GM19025 (cell line): ENCODE data around the gene ZACN.
A peak's percentile ranks its signal among the peaks of the same experiment; 100 is the strongest.
"Not testable (repeated sequence)": the region's sequence is repeated elsewhere in the genome, so short reads cannot be mapped to it uniquely, and the experiment has no call there.

Experiments used
- ATAC-seq: cut with Tn5 transposase; IDR thresholded peaks from one replicate; pipeline ENCODE4 v1.9.1; 2021; ENCODE audit warnings: mild to moderate bottlenecking, low read depth, moderate library complexity; ENCODE audit not compliant: unreplicated experiment

ZACN gene

DNA sequence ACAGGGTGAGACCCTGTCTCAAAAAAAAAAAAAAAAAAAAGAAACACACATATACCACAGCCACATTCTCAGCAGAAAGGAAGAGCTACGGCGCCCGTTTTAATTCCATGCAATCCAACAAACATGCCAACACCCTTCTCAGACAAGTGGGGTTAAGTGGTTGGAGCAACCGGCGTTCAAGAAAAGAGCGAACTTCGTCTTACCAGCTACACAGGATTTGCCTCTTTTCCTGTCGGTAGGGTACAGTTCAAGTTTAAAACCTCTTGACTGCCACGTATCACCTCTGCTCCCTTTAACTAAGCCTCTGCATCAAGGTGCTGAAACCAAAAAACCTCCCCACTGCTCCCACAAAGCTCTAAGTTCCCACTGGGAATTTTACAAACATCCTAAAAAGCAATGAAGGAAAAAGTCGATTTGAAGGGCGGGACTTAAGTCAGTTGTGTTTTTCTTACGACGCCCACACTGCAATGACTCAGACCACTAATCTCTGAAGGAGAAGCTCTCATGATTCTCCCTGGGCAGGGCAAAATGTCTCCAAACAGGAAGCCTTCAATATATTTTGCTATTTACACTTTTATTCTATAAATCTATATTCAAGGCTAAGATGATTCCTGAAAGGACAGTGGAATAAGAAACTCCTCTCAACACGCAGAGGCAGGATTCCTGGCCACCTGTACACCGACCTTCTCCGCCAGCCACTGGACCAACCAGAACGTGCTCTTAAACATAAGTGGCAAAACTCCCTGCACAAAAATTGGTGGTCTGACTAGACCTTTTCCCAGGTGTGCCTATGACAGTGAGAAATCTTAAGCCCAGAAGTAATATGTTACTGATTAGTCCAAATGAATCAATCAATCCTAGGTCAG lies 25.5 kb upstream of the ZACN start:
- no peak for ATAC-seq

DNA sequence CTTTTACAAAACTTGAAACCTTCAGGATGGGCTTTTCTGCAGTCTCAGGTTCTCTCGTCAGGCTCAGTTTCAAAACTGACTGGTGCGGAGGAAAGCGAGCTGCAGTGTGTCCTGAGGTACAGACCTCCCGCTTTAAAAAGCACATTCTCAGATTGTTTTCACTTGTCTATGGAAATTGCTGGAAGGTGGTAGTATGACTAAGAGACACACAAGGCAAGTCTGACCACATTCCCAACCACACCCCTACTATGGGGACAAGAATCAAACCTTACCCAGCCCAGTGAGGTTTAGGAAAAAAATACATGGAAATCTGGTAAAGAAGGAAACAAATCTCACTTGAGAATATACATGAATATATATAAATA lies 24.9 kb upstream of the ZACN start:
- no peak for ATAC-seq

DNA sequence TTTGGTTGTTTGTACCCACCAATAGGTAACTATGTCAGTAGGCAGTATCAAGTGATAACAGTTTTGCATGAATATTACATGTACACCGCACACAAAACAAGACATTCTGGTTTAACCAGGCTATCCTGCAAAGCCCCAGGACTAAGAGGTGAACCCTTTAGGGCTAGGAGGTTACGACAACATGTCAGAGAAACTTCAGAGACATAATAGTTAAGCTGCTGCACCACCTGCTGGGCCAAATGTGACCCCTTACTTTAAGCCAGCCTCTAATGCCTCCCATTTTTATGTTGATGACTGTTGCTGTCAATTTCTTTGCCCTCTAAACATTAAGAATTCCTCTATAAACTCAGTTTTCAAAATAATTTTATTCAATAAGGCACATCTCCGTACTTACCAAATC lies 22.1 kb upstream of the ZACN start:
- no peak for ATAC-seq

DNA sequence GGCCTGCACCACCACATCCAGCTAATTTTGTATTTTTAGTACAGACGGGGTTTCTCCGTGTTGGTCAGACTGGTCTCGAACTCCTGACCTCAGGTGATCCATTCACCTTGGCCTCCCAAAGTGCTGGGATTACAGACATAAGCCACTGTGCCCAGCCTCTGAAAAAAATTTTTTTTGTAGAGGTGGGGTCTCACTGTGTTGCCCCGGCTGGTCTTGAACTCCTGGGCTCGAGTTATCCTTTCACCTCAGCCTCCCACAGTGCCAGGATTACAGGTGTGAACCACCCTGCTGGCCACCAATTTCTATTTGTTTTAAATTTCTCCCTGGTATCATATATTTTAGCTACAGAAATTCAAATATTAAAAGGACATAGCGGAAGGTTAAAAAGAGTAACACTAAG lies 20.7 kb upstream of the ZACN start:
- not testable (repeated sequence) for ATAC-seq

DNA sequence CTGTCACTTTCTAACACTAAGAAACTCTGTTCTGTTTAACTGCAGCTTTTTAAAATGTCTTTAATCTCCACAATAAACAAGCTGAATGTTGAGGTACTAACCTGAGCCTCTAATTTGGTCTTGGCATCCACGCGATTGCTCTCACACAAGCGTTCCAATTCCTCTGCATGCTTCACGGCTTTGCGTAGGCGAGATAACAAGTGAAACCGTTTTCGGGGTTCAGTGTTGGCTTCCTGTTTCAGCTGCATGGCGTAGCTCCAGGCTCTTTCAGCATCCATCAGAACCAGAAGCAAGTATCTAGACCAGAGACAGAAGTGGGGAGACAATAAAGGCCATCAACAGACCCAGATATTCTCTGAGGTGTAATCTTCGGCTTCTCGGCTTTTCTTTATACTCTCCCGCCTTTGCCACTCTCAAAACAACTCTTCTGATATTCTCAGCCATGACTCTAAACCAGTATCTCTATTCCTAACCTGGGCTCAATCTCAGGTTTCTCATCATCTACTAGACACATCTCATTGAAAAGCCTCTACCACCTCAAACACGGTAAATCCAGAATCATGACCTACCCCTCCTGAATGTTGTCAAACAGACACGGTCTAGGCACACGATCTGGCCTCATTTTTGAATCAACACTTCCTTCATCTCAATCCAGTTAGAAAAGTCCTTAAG lies 15.0 kb upstream of the ZACN start:
- ATAC-seq = no peak

DNA sequence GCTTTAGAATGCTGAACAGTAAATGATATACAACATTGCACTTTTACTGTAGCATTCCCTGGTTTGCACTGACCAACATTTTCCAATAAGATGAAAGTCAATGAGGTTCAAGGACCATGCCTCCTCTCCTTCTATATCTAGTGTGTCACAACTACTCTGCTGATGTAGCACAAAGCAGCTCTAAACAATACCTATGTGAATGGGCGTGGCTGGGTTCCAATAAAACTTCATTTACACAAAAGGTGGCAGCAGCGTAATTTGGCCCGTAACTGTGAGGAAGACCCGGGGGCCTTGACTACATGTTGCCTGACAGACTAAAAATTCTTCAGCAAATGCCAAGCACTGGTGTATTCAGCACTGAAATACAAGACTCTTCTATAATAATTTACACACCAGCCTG lies 13.2 kb upstream of the ZACN start:
- no peak for ATAC-seq

DNA sequence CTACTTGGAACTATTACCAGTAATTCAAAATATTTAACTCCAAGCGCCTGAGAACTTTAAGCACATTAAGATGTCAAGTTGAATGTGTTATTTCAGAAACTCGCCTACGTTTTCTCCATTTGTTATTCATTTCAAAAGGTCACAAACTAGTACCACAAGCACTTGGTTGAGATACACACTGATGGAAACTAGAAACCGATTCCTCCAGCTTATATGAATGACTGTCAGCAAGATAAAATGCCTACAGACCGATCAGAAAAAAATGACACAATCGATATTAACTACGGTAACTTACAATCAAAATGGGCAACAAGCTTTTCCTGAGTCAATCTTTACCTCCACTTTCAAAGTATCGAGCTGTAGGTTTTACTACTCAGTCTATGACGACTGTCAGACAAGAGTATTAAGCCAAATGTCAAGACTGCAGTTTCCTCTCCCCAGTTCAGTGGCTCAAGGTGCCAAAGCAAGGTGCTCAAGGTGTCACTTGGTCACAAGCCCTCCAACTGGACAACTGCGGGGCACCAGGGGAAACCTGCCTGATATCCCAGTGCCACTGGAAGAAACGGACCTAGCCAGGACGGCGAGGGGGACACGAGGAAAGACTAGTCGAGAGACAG lies 7.3 kb upstream of the ZACN start:
- ATAC-seq = no peak

DNA sequence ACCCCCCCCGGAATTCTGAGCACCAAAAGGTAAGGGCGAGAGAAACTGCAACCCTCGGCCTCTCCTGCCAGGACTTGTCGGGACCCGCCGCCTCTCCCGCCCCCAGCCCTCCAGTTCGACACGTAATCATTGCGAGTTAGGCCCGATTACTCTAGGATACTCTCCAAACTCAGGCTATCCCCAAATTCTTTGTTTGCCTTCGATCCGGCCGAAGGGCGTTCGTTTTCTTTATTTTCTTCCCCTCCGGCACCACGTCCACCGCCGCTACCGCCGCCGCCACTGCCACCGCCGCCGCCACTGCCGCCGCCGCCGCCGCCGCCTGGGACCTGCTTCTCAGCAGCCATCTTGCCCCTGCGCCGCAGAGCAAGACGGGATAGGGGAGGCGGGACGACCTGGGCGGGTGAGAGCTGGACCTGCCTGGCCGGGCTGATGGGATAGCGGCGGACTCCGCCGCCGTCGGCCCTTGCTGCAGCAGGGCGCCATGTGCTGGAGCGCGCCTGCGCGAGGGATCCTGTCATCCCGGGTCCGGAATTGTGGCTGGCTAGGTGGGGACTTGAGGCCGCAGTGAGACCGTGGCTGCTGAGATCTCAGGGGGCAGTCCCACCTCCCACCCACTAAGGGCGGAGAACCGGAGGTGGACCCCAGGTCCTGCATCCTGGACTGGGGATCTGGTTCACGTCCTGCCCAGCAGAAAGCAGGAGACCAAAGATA lies 6.7 kb upstream of the ZACN start, which contains the start of gene SRP68:
Gene SRP68 (minus strand): TSS at position 370 of the 711 bp plus-strand sequence. CDS start 26 bp downstream, at position 344.
- peak; percentile 91 for ATAC-seq

DNA sequence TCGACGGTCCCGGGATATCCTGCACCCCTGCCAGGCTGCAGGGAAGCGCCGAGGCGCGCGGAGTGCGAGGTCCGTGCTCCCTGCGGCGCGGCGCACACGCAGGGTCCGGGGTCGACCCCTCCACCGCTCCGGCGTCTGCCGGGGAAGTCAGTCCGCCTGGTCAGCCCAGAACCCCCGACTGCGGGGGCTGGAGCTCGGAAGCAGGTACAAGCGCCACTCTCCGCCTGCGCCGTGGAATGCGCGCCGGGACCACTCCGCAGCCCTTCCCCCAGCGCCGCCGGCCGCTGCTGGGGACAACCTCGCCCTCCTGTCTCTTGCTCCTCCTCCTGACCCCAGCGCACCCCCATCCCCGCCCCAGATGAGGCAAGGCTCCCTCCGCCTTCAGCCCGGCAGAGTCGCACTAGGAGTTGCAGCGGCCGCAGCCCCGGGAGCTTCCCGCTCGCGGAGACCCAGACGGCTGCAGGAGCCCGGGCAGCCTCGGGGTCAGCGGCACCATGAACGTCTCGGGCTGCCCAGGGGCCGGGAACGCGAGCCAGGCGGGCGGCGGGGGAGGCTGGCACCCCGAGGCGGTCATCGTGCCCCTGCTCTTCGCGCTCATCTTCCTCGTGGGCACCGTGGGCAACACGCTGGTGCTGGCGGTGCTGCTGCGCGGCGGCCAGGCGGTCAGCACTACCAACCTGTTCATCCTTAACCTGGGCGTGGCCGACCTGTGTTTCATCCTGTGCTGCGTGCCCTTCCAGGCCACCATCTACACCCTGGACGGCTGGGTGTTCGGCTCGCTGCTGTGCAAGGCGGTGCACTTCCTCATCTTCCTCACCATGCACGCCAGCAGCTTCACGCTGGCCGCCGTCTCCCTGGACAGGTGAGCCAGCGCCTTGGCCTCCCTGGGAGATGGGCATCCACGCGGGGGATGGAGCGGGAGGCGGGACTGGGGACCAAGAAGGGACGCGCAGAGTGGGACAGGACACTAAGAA lies 4.3 kb upstream of the ZACN start, which contains the start of gene GALR2:
Gene GALR2 (plus strand): TSS at position 392 of the 974 bp plus-strand sequence. CDS start 103 bp downstream, at position 495.
- no peak for ATAC-seq

DNA sequence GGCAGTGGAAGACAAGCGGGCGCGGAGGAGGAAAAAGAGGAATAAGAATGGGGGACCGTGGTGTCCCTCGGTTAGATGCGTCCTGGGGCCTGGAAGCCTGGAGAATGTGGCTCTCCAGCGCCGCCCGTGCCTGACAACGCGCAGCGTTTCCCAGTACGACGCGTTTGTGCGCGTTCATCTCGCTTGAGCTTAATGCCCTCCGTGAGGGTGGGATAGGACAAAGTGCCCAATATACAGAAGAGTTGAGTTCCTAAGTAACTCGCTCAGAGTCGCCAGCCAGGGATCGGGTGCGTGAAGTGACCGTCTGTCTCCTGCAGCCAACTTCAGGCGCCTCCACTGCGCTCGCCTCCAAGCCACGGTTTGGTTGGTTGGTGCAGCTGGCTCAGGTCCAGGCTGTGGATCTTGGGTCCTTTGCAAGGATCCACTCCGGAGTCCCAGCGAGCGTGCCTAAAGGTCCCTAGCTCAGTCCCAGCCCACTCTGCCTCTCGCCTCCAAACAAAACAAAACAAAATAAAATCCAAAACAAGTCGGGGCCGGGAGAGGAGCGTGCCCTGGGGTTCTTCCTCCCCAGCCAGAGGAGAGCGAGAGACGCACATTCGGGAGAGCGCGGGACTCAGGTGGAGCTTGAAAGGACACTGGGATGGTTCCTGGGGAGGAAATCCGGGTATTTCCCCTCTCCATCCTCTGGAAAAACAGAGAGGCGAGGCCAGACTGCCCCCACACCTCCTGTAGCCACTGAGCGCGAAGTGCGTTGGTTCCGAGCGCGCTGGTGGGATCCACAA lies 3.4 kb upstream of the ZACN start:
- ATAC-seq = no peak

DNA sequence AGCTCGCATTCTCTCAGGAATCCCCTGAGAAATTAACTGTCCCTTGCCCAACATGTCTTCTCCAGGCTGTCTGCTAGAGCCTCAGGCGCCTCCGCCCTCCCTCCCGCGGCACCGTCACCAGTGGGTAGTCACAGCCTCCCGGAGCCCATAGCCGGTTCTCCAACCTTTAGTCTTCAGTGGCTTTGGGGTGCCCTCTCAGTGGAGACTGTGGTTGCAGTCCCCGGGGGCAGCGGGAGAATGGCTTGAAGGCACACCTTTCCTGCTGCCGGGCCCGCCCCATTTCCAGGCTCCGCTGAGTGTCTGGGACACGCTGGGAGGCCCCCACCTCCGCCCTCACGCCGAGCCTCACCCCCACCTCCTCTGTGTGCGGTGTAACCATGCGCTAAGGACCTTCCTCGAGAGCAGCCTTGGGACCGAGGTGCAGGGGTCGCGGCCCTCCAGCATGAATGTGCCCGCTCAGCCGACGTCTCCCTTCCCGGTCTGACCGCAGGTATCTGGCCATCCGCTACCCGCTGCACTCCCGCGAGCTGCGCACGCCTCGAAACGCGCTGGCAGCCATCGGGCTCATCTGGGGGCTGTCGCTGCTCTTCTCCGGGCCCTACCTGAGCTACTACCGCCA lies 2.7 kb upstream of the ZACN start:
- ATAC-seq = no peak

DNA sequence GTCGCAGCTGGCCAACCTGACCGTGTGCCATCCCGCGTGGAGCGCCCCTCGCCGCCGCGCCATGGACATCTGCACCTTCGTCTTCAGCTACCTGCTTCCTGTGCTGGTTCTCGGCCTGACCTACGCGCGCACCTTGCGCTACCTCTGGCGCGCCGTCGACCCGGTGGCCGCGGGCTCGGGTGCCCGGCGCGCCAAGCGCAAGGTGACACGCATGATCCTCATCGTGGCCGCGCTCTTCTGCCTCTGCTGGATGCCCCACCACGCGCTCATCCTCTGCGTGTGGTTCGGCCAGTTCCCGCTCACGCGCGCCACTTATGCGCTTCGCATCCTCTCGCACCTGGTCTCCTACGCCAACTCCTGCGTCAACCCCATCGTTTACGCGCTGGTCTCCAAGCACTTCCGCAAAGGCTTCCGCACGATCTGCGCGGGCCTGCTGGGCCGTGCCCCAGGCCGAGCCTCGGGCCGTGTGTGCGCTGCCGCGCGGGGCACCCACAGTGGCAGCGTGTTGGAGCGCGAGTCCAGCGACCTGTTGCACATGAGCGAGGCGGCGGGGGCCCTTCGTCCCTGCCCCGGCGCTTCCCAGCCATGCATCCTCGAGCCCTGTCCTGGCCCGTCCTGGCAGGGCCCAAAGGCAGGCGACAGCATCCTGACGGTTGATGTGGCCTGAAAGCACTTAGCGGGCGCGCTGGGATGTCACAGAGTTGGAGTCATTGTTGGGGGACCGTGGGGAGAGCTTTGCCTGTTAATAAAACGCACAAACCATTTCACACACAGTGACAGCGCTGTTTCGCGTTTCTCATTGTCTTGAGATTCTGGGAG lies 2.0 kb upstream of the ZACN start:
- ATAC-seq = no peak

DNA sequence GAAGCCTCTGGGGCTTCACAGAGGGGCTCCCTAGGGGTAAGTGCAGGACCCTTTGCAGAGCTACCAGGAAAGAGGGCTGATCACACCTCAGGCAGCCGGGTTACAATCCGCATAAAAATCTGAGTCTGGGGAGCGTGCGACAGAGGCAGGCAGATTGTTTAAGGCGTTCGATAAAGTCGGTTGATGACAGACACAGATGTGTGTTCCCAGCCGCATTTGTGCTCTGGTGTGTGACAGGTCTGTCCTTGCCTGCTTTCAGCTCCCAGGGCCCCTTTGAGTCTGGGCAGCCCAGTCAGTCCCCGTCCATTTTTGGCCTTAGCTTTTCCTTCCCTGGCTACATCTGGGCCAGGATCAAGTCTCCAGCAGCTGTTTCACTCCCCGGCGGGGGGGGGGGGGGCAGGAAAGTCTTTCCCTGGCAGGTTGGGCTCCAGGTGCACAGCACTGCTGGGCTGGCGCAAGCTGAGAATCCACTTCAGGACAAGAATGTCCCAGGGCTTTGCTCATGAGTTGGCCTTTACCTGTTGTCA lies 1.3 kb upstream of the ZACN start:
- no peak for ATAC-seq

DNA sequence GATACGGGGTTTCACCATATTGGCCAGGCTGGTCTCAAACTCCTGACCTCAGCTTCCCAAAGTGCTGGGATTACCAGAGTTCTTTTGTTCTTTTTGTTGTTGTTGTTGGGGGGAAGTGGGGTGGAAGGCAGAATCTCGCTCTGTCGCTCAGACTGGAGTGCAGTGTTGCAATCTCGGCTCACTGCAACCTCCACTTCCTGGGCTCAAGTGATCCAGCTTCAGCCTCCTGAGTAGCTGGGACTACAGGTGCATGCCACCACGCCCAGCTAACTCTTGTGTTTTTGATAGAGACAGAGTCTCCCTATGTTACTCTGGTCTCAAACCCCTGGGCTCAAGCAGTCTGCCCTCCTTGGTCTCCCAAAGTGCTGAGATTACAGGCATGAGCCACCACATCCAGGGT lies 612 bp upstream of the ZACN start:
- not testable (repeated sequence) for ATAC-seq

DNA sequence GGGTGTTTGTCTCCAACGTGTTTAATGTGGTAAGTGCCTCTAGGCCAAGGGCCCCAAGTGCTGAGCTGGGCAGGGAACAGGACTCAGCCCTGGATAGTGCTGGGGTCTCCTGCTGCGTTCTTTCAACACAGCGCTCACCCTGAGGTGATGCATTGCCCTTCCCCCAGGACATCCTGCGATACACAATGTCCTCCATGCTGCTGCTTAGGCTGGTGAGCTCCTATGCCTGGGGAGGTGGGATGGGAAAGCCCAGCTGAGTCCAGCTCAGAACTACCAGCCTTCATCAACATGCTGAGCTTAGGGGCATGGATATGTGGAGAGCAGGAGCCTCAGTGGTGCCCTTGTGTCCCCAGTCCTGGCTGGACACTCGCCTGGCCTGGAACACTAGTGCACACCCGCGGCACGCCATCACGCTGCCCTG lies 563 bp downstream of the ZACN start:
- ATAC-seq = no peak

DNA sequence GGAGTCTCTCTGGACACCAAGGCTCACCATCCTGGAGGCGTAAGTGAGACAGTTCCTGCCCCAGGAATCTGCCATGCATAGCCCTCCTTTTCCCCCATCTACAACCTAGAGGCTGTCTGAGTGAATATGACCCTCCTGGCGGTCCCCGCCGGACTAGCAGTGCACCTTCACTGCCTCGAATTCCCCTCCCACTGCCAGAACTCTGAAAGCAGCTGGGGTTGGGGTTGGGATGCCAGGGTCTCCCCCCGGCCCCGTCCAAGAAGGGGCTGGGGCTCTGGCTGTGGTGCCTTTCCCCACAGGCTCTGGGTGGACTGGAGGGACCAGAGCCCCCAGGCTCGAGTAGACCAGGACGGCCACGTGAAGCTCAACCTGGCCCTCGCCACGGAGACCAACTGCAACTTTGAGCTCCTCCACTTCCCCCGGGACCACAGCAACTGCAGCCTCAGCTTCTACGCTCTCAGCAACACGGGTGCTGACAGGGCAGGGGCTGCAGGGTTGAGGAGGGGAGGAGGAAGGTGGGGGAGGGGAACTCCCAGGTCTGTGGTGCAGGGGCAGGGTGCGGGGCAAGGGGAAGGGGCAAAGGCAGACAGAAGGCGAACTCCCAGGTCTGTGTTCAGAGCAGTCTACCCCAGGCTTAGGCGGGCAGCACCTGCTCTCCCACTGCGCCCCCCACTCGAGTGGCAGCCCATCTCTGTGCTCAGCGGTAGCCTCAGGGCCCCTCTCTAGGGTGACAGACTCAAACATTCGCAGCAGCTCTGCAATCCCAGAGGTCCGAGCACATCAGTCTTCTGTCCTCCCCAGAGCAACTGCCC lies 1.2 kb downstream of the ZACN start:
- no peak for ATAC-seq
